NT2/D1 (cell line): Measurements from ENCODE around the gene MIPOL1.

Experiments
- SUZ12 ChIP-seq: IDR thresholded peaks from 2 replicates; pipeline ENCODE4 v1.6.1; 2011; ENCODE audit not compliant: insufficient read length, insufficient read depth; ENCODE audit errors: extremely low read depth
- YY1 ChIP-seq: IDR thresholded peaks from 2 replicates; pipeline ENCODE4 v1.6.1; 2011; ENCODE audit not compliant: insufficient read length, insufficient read depth

DNA sequence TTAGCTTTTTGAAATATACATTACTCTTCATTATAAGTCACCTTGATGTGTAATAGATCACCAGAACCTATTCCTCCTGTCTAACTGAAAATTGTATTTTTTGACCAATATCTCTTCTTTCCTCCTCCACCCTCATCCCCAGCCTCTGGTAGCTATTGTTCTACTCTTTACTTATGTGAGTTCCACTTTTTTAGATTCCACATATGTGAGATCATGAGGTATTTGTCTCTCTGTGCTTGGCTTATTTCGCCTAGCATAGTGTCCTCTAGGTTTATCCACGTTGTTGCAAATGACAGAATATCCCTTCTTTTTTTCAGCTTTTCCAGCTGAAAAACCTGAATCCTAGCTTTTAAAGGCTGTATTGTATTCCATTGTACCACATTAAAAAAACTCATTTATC is 82.1 kb downstream of the MIPOL1 start:
- no peak for TF ChIP-seq SUZ12
- TF ChIP-seq YY1 = no peak
